ENCODE results near the gene TGFBR3L. TPM values are rescaled to one million over a fixed set of nuclear protein-coding genes. Genes with fewer than 3 reads are reported as not detected.
A peak's percentile ranks its signal among the peaks of the same experiment; 100 is the strongest.

Gene TGFBR3L
- total and polyA plus RNA-seq, 2 of the 13 experiments (the other 11 are each of a cell fraction or from before 2014, with no cell fraction given), result 0.20 to 1.0 TPM

- TF ChIP-seq ZBED4 (CRISPR knock-in tag; IDR thresholded peaks at IDR 0.05; ENCODE audit: borderline replicate concordance) (no peak; the same call in 1 of the 2 replicates), XBP1 (CRISPR knock-in tag; IDR thresholded peaks at IDR 0.05) (0 out of 2 replicates have a peak, but pooled peaks have one; percentile 31), HNRNPLL (IDR thresholded peaks at IDR 0.05; ENCODE audit: low read depth, low read length, poor library complexity, severe bottlenecking) (peak; percentile 66), DMAP1 (CRISPR knock-in tag; IDR thresholded peaks at IDR 0.05) (peak; percentile 58; the same call in 1 of the 2 replicates), ZNF34 (CRISPR knock-in tag; IDR thresholded peaks at IDR 0.05; ENCODE audit: borderline replicate concordance) (0 out of 2 replicates have a peak, but pooled peaks have one; percentile 68), ZNF335 (CRISPR knock-in tag; IDR thresholded peaks at IDR 0.05) (peak; percentile 89), ZNF556 (CRISPR knock-in tag; IDR thresholded peaks at IDR 0.05; ENCODE audit: borderline replicate concordance) (peak; percentile 66; the same call in 1 of the 2 replicates), ZNF687 (CRISPR knock-in tag; IDR thresholded peaks at IDR 0.05) (peak; percentile 86), SOX5 (CRISPR knock-in tag; IDR thresholded peaks at IDR 0.05; ENCODE audit: borderline replicate concordance) (0 out of 2 replicates have a peak, but pooled peaks have one; percentile 17), ZNF256 (CRISPR knock-in tag; conservative IDR thresholded peaks at IDR 0.05) (0 out of 2 replicates have a peak, but pooled peaks have one; percentile 32), ATF3 (CRISPR knock-in tag; IDR thresholded peaks at IDR 0.05) (peak; percentile 28; the same call in 1 of the 2 replicates), DRAP1 (CRISPR knock-in tag; IDR thresholded peaks at IDR 0.05) (peak; percentile 37; the same call in 1 of the 2 replicates), HNF4G (IDR thresholded peaks at IDR 0.05; ENCODE audit: borderline replicate concordance, low read depth, low read length) (peak; percentile 45; the same call in 1 of the 2 replicates), HNF4G (CRISPR knock-in tag; IDR thresholded peaks at IDR 0.05; ENCODE audit: borderline replicate concordance, low read depth) (no peak), PAXIP1 (CRISPR knock-in tag; conservative IDR thresholded peaks at IDR 0.05) (peak; percentile 72)
Measured at GRCh38 chr19:7919610-7920518, 5.2 kb downstream of the TGFBR3L start, which contains the start of gene SNAPC2 (continued).

Measured in HepG2 (cell line).